GM12875 (cell line): ENCODE results near the gene MARVELD1.

Experiments
- H3K4me3 ChIP-seq: one replicate; pipeline ENCODE4 v1.5.1; 2011; ENCODE audit warnings: low read depth, low read length, control low read depth
- CTCF ChIP-seq: IDR thresholded peaks from 2 replicates; pipeline ENCODE4 v1.5.1; 2011; ENCODE audit warnings: low read depth, mild to moderate bottlenecking, control low read depth, inconsistent platforms, low read length, moderate library complexity, borderline replicate concordance; ENCODE audit not compliant: insufficient read depth

MARVELD1 gene

GRCh38 chr10:97713339-97713825, at the start of gene MARVELD1:
Gene MARVELD1, plus strand, starts transcription at chr10:97713730. Its CDS starts 147 bp downstream, at chr10:97713877.
- no peak for TF ChIP-seq CTCF
- H3K4me3 ChIP-seq = peak within 1 kb of the TSS; percentile 60

- H3K4me3 ChIP-seq = no peak overlapping the region
- TF ChIP-seq CTCF = no peak
Observed at GRCh38 chr10:97664282-97664850, 49.2 kb upstream of the MARVELD1 start.

GRCh38 chr10:97666992-97667391, 46.5 kb upstream of the MARVELD1 start:
- no peak for TF ChIP-seq CTCF
- no peak overlapping the region for H3K4me3 ChIP-seq

- TF ChIP-seq CTCF = no peak
- H3K4me3 ChIP-seq = no peak overlapping the region
Observed at GRCh38 chr10:97667463-97667862, 46.1 kb upstream of the MARVELD1 start.

- TF ChIP-seq CTCF = no peak
- H3K4me3 ChIP-seq = no peak overlapping the region
Observed at GRCh38 chr10:97669571-97669970, 44.0 kb upstream of the MARVELD1 start.

DNA sequence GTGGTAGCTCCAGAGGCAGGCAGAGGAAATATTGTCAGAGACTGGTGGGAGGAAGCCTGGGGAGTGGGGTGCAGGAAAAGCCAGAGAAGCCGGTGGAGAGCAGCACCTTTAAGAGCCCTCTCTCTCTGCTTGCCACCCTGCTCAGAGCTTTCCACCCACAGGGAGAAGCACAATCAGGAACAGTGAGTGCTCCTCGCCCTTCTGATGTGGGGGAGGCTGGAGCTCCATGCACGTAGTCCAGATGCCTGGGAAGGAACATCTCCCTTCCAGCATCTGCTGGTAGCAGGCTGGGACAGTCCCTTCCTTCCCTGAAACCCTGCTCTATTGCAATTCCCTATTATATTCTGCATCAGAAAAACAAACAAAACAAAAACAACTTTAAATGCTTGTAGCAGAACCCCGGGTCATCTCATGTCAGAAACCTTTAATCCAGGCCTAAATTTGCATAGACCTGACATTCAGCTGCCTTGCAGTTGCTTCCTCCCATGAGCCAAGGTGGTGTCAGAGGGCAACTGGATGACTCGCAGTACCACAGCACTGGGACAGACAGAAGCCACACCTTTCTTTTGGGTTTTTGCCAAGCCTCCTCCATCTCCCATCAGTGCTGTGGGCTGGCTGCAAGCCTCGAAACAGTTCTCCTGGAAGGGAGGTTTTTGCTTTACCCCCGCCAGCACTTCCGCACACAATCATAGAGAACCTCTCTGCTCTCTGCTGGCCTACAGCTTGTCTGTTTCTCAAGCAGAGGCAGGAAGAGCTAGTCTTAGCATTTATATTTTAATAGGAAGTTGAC, 39.6 kb upstream of the MARVELD1 start:
- no peak overlapping the region for H3K4me3 ChIP-seq
- no peak for TF ChIP-seq CTCF

- no peak for TF ChIP-seq CTCF
Observed at GRCh38 chr10:97675222-97675621, 38.3 kb upstream of the MARVELD1 start.

More at GRCh38 chr10:97675222-97675621, 38.3 kb upstream of the MARVELD1 start:
- H3K4me3 ChIP-seq = no peak overlapping the region
